OCI-LY3 (cell line): ENCODE measurements around the gene CSF3.

Experiments used
- H2AFZ ChIP-seq: fragments of 200-600, 300-600 bp; shearing (Covaris generic); 2 replicates; pipeline ENCODE4 v1.6.0; 2014; ENCODE audit warnings: antibody characterized with exemption, low read depth, low read length
- H3K27ac ChIP-seq: fragments of 200-600, 300-600 bp; sonication (generic); 2 replicates; pipeline ENCODE4 v1.5.1; 2014; ENCODE audit warnings: mild to moderate bottlenecking, low read length, moderate library complexity, mixed read lengths
- H3K27me3 ChIP-seq: fragments of 200-600, 300-600 bp; sonication (generic); 2 replicates; pipeline ENCODE4 v1.6.1; 2014; ENCODE audit warnings: low read depth, low read length, mixed read lengths
- H3K36me3 ChIP-seq: fragments of 200-600, 300-600 bp; sonication (generic); replicated peaks from 2 replicates; pipeline ENCODE3; 2014; ENCODE audit warnings: low read depth, low read length, mixed read lengths
- H3K4me1 ChIP-seq: fragments of 300-600, 200-600 bp; sonication (generic); 2 replicates; pipeline ENCODE4 v1.6.1; 2014; ENCODE audit warnings: low read length, mixed read lengths
- H3K4me2 ChIP-seq: fragments of 200-600, 300-600 bp; sonication (generic); 2 replicates; pipeline ENCODE4 v1.6.1; 2014; ENCODE audit warnings: low read length, mixed read lengths
- H3K4me3 ChIP-seq: fragments of 300-600, 200-600 bp; sonication (generic); 2 replicates; pipeline ENCODE4 v1.5.1; 2014; ENCODE audit warnings: antibody characterized with exemption, mild to moderate bottlenecking, low read length, moderate library complexity
- H3K79me2 ChIP-seq: fragments of 300-600, 200-600 bp; shearing (Covaris generic); 2 replicates; pipeline ENCODE4 v1.6.1; 2014; ENCODE audit warnings: mild to moderate bottlenecking, low read length, mixed read lengths
- H3K9ac ChIP-seq: fragments of 300-600, 200-600 bp; shearing (Covaris generic); 2 replicates; pipeline ENCODE4 v1.6.0; 2014; ENCODE audit warnings: mild to moderate bottlenecking, low read length, moderate library complexity
- H3K9me3 ChIP-seq: fragments of 200-600, 300-600 bp; shearing (Covaris generic); 2 replicates; pipeline ENCODE4 v1.6.1; 2014; ENCODE audit warnings: low read length, mixed read lengths; ENCODE audit not compliant: insufficient read depth
- H4K20me1 ChIP-seq: fragments of 200-600, 300-600 bp; sonication (generic); 2 replicates; pipeline ENCODE4 v1.6.1; 2016; ENCODE audit warnings: low read length, mixed read lengths; ENCODE audit not compliant: insufficient read depth
- EZH2phosphoT487 ChIP-seq: fragments of 200-600 bp; shearing (Covaris generic); IDR thresholded peaks from 2 replicates; pipeline ENCODE4 v1.6.1; 2018; ENCODE audit warnings: antibody characterized with exemption, mixed run types, low read depth
- TF ChIP-seq, protein P1 (sequence below): fragments of 200-600, 300-600 bp; sonication (generic); IDR thresholded peaks from 2 replicates; pipeline ENCODE4 v1.5.1; 2014; ENCODE audit warnings: antibody characterized with exemption, low read length, low read depth

CSF3 gene

DNA sequence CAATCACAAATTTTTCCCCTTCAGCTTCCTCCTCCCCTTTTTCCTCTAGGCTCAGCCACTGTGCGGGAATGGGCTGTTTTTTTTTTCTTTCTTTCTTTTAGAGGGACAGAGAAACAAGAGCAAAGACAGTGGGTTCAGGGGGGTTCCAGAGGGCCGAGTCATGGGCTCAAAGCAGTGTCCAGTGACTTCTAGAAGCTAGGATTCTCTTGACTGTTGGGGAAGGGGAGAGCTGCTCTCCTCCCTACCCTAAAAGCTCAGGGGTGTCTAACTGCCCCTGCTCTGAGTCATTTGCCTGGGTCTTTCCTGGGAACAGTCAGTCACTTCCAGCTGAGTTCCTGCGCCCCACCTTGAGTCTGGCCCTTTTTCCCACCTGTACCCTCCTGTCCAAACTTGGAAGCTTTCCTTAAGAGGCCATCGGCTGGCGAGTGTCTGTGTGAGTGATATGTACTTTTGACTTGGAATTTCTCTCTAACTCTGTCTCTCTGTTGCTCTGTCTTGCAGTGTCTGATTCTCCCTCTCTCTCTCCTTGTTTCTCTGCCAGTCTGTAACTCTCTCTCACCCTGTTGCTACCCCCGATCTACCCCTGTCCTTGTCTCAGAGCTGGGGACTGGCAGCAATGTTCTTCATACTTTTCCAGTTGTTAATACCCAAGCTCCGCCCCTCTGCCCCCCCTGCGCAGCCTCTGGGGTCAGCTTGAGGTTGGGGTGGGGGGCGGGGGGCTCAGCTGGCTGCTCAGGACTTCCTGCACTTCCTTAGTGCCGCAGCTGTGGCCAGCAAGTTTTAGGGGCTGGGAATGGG, 49.9 kb downstream of the CSF3 start:
- H3K4me3 ChIP-seq, result no peak overlapping the region

DNA sequence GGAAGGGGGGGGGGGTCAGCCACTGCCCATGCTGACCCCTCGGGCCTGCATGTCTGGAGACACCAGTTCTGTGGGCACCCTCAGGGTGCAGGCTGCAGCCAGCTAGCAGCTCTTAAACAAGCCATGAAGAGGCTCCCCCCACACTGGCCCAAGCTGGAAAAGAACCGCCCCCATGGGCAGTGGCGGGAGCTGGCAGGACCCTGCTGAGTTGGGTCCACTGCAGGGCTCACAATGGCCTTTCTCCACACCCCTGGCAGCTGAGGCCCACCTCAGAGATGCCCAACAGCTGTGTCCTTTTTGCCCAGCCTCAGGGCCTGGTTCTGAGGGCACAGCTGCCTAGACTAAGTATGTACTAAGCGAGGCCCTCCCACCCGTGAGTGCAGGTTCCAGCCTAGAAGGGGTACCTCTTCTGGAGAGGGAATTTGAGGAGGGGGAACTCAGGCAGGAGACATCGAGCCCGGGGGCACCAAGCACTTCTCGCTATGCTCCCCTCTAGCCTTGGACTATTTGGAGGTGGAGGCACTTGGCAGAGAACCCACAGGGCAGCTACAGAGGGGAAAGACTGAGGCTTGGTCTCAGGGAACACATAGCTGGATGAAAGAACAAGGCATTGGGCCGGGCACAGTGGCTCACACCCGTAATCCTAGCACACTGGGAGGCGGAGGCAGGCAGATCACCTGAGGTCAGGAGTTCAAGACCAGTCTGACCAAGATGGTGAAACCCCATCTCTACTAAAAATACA, 50.7 kb downstream of the CSF3 start:
- peaks cover 46% of the 10 kb centered on the region for H3K4me1 ChIP-seq
- no peaks in the 10 kb centered on the region for H4K20me1 ChIP-seq
- H3K27me3 ChIP-seq, result peaks cover 20% of the 10 kb centered on the region
- no peak overlapping the region for H2AFZ ChIP-seq
- no peak overlapping the region for H3K4me2 ChIP-seq
- H3K9ac ChIP-seq, result no peak overlapping the region
- H3K79me2 ChIP-seq, result peaks cover 2% of the 10 kb centered on the region; the same call in 1 of the 2 replicates
- no peaks in the 10 kb centered on the region for H3K36me3 ChIP-seq
- no peaks in the 10 kb centered on the region for H3K9me3 ChIP-seq
- H3K27ac ChIP-seq, result no peak overlapping the region
- no peak for TF ChIP-seq EZH2phosphoT487
- TF ChIP-seq, protein P1, sequence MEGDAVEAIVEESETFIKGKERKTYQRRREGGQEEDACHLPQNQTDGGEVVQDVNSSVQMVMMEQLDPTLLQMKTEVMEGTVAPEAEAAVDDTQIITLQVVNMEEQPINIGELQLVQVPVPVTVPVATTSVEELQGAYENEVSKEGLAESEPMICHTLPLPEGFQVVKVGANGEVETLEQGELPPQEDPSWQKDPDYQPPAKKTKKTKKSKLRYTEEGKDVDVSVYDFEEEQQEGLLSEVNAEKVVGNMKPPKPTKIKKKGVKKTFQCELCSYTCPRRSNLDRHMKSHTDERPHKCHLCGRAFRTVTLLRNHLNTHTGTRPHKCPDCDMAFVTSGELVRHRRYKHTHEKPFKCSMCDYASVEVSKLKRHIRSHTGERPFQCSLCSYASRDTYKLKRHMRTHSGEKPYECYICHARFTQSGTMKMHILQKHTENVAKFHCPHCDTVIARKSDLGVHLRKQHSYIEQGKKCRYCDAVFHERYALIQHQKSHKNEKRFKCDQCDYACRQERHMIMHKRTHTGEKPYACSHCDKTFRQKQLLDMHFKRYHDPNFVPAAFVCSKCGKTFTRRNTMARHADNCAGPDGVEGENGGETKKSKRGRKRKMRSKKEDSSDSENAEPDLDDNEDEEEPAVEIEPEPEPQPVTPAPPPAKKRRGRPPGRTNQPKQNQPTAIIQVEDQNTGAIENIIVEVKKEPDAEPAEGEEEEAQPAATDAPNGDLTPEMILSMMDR, result no peak
- H3K4me3 ChIP-seq, result no peak overlapping the region

More for the DNA sequence above, 49.9 kb downstream of the CSF3 start:
- Histone ChIP-seq H3K79me2 (peaks cover 2% of the 10 kb centered on the region; the same call in 1 of the 2 replicates), H2AFZ (no peak overlapping the region), H3K9me3 (no peaks in the 10 kb centered on the region), H4K20me1 (no peaks in the 10 kb centered on the region), H3K9ac (no peak overlapping the region), H3K27me3 (peaks cover 22% of the 10 kb centered on the region), H3K27ac (no peak overlapping the region), H3K36me3 (no peaks in the 10 kb centered on the region), H3K4me2 (no peak overlapping the region), H3K4me1 (peaks cover 42% of the 10 kb centered on the region)
- TF ChIP-seq, protein P1, result no peak
- TF ChIP-seq EZH2phosphoT487, result no peak
